ENCODE measurements around the gene PRDM15.

The PRDM15 gene

DNA sequence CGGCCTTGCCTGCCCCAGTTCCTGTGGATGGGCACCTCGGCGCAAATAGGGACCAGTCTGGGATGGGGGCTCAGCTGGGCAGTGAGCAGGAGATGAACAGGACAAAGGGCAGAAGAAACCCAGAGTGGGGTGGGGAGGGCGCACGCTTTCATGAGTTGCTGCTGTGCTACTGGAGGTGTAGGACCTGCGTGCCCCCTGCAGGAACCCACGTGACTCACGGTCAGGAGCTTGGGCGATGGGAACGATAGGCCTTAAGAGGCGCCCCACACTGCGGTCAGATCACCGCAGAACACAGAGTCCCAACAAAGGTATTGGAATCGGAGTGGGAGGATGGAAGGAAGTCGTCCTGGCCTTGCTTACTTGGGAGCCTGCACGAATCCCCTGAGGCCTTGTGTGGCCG is 17.2 kb downstream of the PRDM15 start:
- no peak for DNase-seq

GRCh38 chr21:41861255-41861654 is 17.9 kb downstream of the PRDM15 start:
- no peak for DNase-seq

GRCh38 chr21:41859297-41859980 is 19.7 kb downstream of the PRDM15 start:
- DNase-seq, result no peak

DNA sequence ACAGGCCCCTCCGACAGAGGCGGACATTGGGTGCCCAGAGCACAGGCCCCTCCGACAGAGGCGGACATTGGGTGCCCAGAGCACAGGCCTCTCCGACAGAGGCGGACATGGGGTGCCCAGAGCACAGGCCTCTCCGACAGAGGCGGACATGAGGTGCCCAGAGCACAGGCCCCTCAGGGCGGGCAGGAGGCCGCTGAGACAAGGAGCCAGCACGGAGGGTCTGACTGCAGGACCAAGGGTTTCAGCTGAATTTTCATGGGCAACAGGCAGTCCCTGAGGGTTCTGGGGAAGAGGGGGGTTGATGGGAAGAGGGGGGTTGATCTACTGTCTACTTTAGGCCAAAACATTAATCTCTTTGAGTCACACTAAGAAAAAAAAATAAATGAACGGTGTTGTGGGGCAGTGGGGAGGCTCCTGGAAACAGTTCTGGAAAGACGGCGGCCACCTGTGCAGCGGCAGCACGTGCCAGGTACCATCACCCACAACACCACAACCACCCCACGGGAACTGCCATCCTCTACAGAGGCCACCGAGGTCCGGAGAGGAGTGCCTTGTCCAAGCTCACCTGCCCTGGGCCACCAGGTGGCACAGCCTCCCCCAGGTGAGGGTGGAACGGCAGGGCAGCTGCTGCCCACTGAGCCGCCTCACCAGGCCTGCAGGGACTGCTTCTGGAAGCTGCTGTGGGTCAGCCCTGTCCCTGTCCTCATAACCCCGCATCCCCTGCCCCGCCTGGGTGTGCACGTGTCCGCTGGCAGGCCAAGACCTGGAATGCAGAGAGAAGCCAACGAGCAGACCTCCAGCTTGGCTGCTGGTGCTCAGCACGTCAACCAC is 20.5 kb downstream of the PRDM15 start:
- no peak for DNase-seq

GRCh38 chr21:41857771-41858300 is 21.3 kb downstream of the PRDM15 start:
- DNase-seq, result no peak

GRCh38 chr21:41856572-41856971 is 22.6 kb downstream of the PRDM15 start:
- DNase-seq, result no peak

- no peak for DNase-seq
Observed at GRCh38 chr21:41854426-41854995, 24.6 kb downstream of the PRDM15 start.

- no peak for DNase-seq
Observed at GRCh38 chr21:41852929-41853320, 26.2 kb downstream of the PRDM15 start.

GRCh38 chr21:41852151-41852928 is 26.8 kb downstream of the PRDM15 start:
- DNase-seq, result no peak

DNA sequence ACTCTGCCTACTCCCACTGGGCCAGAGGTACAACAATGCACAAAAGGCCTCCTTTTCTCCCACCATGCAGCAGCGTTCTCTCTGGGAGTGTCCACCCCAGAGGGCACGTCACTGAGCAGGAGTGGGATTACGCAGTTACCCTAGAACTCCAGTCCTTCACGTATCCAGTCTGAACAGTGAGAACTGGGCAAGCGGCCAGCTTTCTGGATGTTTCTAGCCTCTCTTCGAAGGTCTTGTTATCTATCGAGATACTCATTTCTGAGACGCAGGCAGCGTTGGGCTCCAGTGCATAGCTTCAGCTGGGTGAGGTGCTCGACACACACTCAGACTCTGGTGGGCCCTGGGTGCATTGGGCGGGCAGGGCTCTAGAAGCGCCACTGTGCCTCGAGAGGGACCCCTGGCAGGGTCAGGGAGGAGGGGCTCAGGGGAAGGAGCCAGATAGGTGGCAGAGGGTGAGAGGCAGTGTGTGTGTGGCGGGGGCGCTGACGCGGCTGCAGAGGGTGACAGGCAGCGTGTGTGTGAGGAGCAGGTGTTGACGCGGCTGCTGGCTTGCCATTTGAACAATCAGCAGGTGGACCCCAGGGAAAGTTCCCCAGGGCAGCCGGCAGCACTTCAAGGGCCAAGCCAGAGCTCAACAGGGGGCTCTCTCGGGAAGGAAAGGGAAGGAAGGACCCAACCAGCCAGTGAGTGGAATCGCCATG is 27.9 kb downstream of the PRDM15 start:
- no peak for DNase-seq

DNA sequence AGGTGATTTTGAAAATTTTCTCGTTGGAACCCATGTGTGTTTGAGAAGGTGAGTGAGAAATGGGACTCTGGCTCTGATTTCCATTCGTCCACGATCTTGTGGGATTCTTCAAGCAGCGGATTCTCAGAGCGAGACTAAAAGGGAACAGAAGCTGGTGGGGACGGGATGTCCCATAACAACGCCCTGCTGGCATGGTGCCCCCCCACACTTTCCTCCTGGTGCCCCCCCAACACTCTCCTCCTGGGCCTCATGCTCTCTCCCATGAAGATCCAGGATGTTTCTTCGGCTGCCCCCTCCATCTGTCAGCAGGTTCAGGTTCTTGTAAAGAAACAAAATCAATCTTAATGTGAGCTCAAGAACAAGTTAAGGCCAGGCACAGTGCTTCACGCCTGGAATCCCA is 29.1 kb downstream of the PRDM15 start:
- no peak for DNase-seq

- DNase-seq, result no peak
Observed at GRCh38 chr21:41848958-41849580, 30.1 kb downstream of the PRDM15 start.

DNA sequence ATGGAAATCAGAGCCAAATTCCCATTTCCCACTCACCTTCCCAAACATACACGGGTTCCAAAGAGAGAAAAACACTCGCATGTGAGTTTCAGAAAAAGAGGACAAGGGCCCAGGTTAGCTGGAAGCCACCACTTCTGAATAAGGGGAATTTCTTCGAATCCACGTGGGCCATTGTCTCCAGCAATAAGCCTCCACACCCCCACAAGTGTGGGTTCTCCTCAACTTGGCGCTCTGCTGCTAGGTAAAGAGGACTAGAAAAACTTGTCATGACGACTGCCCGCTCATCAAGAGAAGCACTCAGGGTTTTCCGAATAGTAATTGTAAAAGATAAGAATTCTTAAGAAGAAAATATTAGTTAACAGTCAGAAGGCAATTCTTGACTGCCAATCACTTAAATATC is 30.6 kb downstream of the PRDM15 start:
- no peak for DNase-seq

DNA sequence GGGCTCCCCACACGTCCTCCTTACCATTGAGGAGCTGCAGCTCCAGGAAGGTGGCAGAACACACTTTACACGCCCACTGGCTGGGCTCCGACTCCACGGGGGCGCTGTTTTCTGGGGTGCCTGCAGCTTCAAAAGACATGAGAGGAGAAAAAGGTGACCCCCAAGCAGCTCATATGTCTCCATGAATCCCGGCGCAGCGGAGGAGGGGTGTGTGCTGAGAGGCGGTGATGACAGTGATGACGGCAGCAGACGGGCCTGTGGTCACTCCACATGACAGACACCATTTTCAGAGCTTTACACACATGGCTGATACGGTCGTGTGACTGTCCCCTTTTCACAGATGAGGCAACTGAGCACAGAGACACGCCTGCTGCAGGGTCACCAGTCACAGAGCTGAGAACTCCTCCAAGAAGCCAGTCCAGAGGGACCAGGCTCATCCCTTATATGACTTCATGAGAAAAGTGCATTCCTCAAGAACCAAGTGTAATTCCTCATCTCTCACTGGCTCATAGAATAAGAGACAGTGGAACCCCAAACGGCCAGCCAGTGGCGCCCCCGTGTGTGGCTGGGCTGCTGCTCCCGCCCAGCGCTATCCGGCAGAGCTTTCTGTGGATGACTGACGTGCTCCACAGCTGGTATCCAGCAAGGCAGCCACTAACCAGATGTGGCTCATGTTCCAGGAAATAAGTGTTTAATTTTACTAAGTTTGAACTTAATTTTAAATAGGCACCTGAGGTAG is 31.9 kb downstream of the PRDM15 start:
- no peak for DNase-seq

DNA sequence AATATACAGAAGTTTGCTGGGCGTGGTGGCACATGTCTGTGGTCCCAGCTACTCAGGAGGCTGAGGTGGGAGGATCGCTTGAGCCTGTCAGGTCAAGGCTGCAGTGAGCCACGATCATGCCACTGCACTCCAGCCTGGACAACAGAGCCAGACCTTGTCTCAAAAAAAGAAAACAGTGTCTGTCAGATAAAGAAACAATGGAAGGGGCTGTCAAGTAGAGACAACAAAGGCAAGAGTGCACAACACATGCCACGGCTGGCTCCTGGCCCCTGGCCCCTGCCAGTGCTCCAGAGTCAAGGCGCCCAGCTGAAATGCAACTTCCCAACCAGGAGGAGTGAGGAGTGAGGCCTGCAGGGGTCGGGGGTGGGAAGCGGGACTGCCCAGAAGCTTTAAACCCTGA is 32.6 kb downstream of the PRDM15 start:
- DNase-seq, result no peak

DNA sequence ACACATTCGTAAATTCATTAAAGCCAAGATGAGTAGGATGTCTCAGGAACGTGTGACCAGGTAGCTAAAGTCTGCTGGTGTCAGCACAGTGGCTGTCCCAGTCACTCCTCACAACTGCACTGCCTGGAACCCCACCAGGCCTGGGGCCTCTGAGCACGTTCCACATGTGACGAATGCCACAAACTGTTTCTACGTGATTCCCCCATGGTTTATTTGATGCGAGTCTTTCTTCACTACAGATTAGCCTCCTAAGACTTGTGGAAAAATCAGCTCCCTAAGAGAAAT is 33.2 kb downstream of the PRDM15 start:
- DNase-seq, result no peak

DNA sequence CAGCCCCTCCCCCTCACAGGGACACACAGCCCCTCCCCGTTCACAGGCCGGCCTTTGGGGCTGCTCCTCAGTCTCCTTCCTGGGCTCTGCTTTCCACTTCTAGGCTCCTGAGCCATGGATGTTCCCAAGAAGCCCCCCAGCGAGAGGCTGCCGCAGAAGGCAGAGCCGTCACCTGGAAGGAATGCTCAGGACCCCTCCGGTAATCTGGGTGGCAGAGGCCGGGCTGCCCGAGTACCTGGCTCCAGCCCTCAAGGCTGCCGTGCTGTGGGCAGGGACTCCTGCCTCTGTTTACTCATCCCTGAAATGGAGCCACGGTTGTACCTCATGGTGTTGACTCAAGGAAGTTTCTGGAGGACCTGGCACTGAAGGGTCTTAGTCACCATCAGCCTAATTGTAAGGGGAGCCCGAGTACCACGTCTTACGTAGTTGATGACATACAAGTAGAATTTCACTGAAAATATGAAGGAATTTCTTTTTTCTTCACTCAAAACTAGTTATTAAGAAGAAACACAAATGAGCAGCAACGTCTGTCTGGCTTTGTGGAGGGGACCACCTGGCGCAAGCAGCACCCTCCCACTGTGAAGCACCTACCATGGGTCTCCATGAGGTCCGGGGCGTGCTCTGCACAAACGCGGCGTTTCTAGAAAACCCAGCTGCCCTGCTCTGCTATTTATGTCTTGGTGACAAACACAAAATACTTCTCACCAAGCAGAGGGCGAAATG is 33.7 kb downstream of the PRDM15 start:
- DNase-seq, result no peak

DNA sequence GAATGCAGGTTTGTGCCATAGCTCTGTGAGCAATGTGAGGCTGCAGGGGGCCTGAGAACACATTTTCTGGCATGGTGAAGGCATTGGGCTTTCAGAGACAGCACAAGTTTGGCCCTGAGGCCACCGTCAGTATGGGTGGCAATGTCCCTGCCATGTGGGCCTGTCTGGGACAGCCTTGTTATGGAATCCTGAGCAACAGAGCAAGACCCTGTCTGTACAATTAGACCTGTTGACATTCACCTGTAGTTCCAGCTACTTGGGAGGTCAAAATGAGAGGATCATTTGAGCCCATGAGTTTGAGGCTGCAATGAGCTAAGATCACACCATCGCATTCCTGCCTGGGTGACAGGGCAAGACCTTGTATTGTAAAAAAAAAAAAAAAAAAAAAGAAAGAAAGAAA is 35.6 kb downstream of the PRDM15 start:
- DNase-seq, result no peak

GRCh38 chr21:41840880-41841279 is 38.3 kb downstream of the PRDM15 start:
- DNase-seq, result no peak

DNA sequence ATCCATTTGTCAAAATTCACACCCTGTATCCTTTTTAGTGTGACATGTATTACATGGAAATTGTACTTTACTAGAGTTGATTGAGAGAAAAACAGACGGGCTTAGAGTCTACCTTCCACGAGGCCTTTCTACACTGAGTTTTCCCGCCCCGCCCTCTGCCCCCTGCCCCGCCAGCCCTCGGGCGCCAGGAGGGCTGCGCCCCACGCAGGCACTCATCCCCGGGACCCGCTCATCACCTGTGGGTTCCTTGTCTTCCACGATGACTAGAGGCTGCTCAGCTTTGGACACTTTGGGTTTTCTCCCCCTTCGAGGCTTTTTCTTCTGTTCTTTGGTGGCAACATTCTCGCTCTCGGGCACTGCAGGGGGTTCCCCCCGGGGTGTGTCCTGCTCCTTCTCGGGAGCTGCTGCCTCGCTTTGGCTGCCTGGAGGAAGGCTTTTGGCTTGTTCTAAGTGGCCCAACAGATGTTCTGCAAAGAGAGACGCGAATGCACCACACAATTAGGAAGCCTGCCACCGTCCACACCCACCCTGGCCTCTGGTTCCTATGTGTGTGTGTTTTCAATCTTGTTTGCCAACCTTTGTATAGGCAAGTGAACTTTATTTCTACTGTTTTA is 39.6 kb downstream of the PRDM15 start:
- DNase-seq, result no peak

Measured in activated CD4-positive, alpha-beta T cell treated with anti-CD3 and anti-CD28 coated beads, Interleukin-2, amount 50 U/mL, for 1 hour (primary cell).